ENCODE measurements around the gene CAPN11. TPM values are rescaled to one million over a fixed set of nuclear protein-coding genes. Genes with fewer than 3 reads are reported as not detected.
A peak's percentile ranks its signal among the peaks of the same experiment; 100 is the strongest.

CAPN11 gene
- total and polyA plus RNA-seq, 7 donors: 0.05 to 0.32 (median 0.13) TPM; not detected in 3

DNA sequence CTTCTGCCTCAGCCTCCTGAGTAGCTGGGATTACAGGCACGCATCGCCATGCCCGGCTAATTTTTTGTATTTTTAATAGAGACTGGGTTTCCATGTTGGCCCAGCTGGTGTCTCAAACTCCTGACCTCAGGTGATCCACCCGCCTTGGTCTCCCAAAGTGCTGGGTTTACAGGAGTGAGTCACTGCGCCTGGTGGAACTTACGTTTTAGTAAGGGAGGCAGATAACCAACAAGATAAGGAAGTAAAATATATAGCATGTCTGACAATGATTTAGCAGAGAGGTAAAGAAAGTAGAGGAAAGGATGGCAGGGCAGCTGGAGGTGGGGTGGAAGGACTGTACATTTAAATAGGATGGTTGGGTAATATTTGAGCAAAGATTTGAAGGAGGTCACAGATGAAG lies 45.3 kb downstream of the CAPN11 start:
- Histone ChIP-seq H3K4me3 (no peak overlapping the region), H3K36me3 (ENCODE audit: insufficient read depth in 1 of 2, low read depth in 1 of 2) (no peaks in the 10 kb centered on the region), H3K4me1 (peaks cover 3% of the 10 kb centered on the region), H3K27ac (no peak overlapping the region), H3K9me3 (no peaks in the 10 kb centered on the region), H3K27me3 (ENCODE audit: insufficient read depth in 3 of 3, low read length in 2 of 3) (no peaks in the 10 kb centered on the region)
- ATAC-seq (no peak), DNase-seq (no peak)
- 94 to 96% (median 95%) methylated on average over 6 of the region's 6 CpGs for WGBS, 3 donors
- intact Hi-C loops (cut with DNase I): no loop called here
- TF ChIP-seq, protein P1, sequence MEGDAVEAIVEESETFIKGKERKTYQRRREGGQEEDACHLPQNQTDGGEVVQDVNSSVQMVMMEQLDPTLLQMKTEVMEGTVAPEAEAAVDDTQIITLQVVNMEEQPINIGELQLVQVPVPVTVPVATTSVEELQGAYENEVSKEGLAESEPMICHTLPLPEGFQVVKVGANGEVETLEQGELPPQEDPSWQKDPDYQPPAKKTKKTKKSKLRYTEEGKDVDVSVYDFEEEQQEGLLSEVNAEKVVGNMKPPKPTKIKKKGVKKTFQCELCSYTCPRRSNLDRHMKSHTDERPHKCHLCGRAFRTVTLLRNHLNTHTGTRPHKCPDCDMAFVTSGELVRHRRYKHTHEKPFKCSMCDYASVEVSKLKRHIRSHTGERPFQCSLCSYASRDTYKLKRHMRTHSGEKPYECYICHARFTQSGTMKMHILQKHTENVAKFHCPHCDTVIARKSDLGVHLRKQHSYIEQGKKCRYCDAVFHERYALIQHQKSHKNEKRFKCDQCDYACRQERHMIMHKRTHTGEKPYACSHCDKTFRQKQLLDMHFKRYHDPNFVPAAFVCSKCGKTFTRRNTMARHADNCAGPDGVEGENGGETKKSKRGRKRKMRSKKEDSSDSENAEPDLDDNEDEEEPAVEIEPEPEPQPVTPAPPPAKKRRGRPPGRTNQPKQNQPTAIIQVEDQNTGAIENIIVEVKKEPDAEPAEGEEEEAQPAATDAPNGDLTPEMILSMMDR (IDR thresholded peaks at IDR 0.05): no peak

- ATAC-seq: no peak
- no peaks in the 10 kb centered on the region for H3K9me3 ChIP-seq
- intact Hi-C loops (cut with DNase I): no loop called here
- H3K4me1 ChIP-seq: peaks cover 3% of the 10 kb centered on the region
- no peak overlapping the region for H3K27ac ChIP-seq
- H3K27me3 ChIP-seq (ENCODE audit: insufficient read depth in 3 of 3, low read length in 2 of 3): no peaks in the 10 kb centered on the region
- no peak overlapping the region for H3K4me3 ChIP-seq
- no peaks in the 10 kb centered on the region for H3K36me3 ChIP-seq (ENCODE audit: insufficient read depth in 1 of 2, low read depth in 1 of 2)
- 88 to 98% (median 91%) methylated on average over 6 of the region's 6 CpGs for WGBS, 3 donors
- DNase-seq: no peak
- TF ChIP-seq, protein P1 (IDR thresholded peaks at IDR 0.05): no peak
These were observed 49.3 kb downstream of the CAPN11 start for GRCh38 chr6:44207966-44208365.

- DNase-seq: no peak
- intact Hi-C loops (cut with DNase I): no loop called here
- H3K4me3 ChIP-seq: no peak overlapping the region
- peaks cover 5% of the 10 kb centered on the region for H3K4me1 ChIP-seq
- H3K36me3 ChIP-seq (ENCODE audit: insufficient read depth in 1 of 2, low read depth in 1 of 2): no peaks in the 10 kb centered on the region
- H3K27ac ChIP-seq: no peak overlapping the region
- ATAC-seq: no peak
- TF ChIP-seq, protein P1 (IDR thresholded peaks at IDR 0.05): no peak
- no peaks in the 10 kb centered on the region for H3K27me3 ChIP-seq (ENCODE audit: insufficient read depth in 3 of 3, low read length in 2 of 3)
- H3K9me3 ChIP-seq: no peaks in the 10 kb centered on the region
- WGBS, 3 donors: 91 to 92% (median 92%) methylated on average over 3 of the region's 3 CpGs
These were observed 52.7 kb downstream of the CAPN11 start for GRCh38 chr6:44211284-44211683.

DNA sequence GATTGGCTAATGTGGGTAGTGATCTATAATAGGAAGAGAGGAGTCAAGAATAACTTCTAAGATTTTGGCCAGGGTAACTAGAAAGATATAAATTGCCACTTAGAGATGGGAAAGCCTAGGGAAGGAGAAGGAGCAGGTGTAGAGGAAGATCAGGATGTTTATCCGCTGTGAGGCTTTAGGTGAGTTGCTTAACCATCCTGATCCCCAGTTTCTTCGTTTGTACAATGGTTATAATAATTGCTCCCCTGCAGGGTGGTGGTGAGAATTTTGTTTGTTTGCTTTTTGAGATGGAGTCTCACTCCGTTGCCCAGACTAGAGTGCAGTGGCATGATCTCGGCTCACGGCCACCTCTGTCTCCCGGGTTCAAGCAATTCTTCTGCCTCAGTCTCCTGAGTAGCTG lies 55.7 kb downstream of the CAPN11 start:
- Histone ChIP-seq H3K36me3 (ENCODE audit: insufficient read depth in 1 of 2, low read depth in 1 of 2) (no peaks in the 10 kb centered on the region), H3K4me3 (no peak overlapping the region), H3K27me3 (ENCODE audit: insufficient read depth in 3 of 3, low read length in 2 of 3) (no peaks in the 10 kb centered on the region), H3K27ac (no peak overlapping the region), H3K9me3 (no peaks in the 10 kb centered on the region), H3K4me1 (peaks cover 29% of the 10 kb centered on the region)
- TF ChIP-seq, protein P1 (IDR thresholded peaks at IDR 0.05): no peak
- intact Hi-C loops (cut with DNase I): no loop called here
- ATAC-seq (no peak), DNase-seq (no peak)
- 94 to 95% (median 95%) methylated on average over 6 of the region's 6 CpGs for WGBS, 3 donors

GRCh38 chr6:44216677-44217331 lies 58.2 kb downstream of the CAPN11 start, which contains the start of gene MYMX:
Gene MYMX, plus strand, starts transcription at chr6:44216926. Its CDS starts 546 bp downstream, at chr6:44217472.
- DNase-seq (no peak), ATAC-seq (no peak)
- Histone ChIP-seq H3K36me3 (ENCODE audit: insufficient read depth in 1 of 2, low read depth in 1 of 2) (no peaks in the 10 kb centered on the region), H3K27me3 (ENCODE audit: insufficient read depth in 3 of 3, low read length in 2 of 3) (no peaks in the 10 kb centered on the region), H3K4me3 (no peak within 1 kb of the TSS), H3K4me1 (peaks cover 35% of the 10 kb centered on the region), H3K27ac (peak within 1 kb of the TSS; percentile 87), H3K9me3 (no peaks in the 10 kb centered on the region)
- intact Hi-C loops (cut with DNase I): loop anchor here in 1 of 2 donors (5.0 kb wide), 2 partner anchors 35 to 115 kb away; no protein-coding TSS in a partner anchor
- TF ChIP-seq, protein P1 (IDR thresholded peaks at IDR 0.05): no peak
- 30 to 43% (median 36%) methylated on average over 7 of the region's 7 CpGs for WGBS, 3 donors

Data from psoas muscle (tissue), 8 donors.